Measurements from ENCODE around the gene APBB2.
A peak's percentile ranks its signal among the peaks of the same experiment; 100 is the strongest.

Gene APBB2

GRCh38 chr4:41256740-41257256 lies 42.5 kb upstream of the APBB2 start, which contains the start of gene UCHL1:
Gene UCHL1 (plus strand): TSS chr4:41256928. CDS start chr4:41256977, 49 bp downstream.
- peak within 1 kb of the TSS; percentile 82 for H3K4me3 ChIP-seq (ENCODE audit: low read length)
- TF ChIP-seq, protein P1, sequence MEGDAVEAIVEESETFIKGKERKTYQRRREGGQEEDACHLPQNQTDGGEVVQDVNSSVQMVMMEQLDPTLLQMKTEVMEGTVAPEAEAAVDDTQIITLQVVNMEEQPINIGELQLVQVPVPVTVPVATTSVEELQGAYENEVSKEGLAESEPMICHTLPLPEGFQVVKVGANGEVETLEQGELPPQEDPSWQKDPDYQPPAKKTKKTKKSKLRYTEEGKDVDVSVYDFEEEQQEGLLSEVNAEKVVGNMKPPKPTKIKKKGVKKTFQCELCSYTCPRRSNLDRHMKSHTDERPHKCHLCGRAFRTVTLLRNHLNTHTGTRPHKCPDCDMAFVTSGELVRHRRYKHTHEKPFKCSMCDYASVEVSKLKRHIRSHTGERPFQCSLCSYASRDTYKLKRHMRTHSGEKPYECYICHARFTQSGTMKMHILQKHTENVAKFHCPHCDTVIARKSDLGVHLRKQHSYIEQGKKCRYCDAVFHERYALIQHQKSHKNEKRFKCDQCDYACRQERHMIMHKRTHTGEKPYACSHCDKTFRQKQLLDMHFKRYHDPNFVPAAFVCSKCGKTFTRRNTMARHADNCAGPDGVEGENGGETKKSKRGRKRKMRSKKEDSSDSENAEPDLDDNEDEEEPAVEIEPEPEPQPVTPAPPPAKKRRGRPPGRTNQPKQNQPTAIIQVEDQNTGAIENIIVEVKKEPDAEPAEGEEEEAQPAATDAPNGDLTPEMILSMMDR (conservative IDR thresholded peaks at IDR 0.05; ENCODE audit: low read depth, low read length): no peak
- peak; percentile 82 for DNase-seq (ENCODE audit: low read depth)

DNA sequence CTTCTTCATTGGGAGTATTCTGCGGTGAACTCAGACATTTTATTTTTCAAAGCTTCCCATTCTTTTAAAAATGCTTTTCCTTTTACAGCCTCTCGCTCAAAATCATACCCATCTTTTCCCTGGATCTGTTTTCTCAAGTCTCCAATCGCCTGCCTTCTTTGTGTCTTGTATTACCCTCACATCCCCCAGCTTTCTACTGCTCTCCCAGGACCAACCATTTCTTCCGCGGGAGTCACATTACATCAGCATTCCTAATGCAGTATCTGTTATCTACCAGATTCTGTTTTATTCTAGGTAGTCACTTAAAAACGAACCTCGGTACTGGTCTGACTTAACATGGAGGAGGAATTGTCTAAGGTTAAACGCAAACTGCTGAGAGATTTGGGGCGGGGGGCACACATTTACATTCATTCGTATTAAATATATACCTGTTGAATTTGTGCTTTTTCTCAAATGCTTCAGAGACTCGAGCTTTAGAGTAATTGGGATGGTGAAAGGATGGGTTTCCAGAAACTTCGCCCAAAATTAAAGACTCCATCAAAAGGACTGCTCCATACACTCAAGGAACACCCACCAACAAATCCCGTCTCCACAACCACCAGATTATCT lies 41.9 kb upstream of the APBB2 start:
- TF ChIP-seq, protein P1 (conservative IDR thresholded peaks at IDR 0.05; ENCODE audit: low read depth, low read length): no peak
- H3K4me3 ChIP-seq (ENCODE audit: low read length): peak overlapping the region; percentile 82
- DNase-seq (ENCODE audit: low read depth): no peak

- TF ChIP-seq, protein P1 (conservative IDR thresholded peaks at IDR 0.05; ENCODE audit: low read depth, low read length): no peak
- no peak overlapping the region for H3K4me3 ChIP-seq (ENCODE audit: low read length)
- no peak for DNase-seq (ENCODE audit: low read depth)
These were observed 31.6 kb upstream of the APBB2 start for GRCh38 chr4:41245983-41246382.

- no peak overlapping the region for H3K4me3 ChIP-seq (ENCODE audit: low read length)
- TF ChIP-seq, protein P1 (conservative IDR thresholded peaks at IDR 0.05; ENCODE audit: low read depth, low read length): no peak
- no peak for DNase-seq (ENCODE audit: low read depth)
These were observed 27.6 kb upstream of the APBB2 start for GRCh38 chr4:41241919-41242318.

GRCh38 chr4:41236508-41236907 lies 22.2 kb upstream of the APBB2 start:
- no peak overlapping the region for H3K4me3 ChIP-seq (ENCODE audit: low read length)
- TF ChIP-seq, protein P1 (conservative IDR thresholded peaks at IDR 0.05; ENCODE audit: low read depth, low read length): no peak
- no peak for DNase-seq (ENCODE audit: low read depth)

DNA sequence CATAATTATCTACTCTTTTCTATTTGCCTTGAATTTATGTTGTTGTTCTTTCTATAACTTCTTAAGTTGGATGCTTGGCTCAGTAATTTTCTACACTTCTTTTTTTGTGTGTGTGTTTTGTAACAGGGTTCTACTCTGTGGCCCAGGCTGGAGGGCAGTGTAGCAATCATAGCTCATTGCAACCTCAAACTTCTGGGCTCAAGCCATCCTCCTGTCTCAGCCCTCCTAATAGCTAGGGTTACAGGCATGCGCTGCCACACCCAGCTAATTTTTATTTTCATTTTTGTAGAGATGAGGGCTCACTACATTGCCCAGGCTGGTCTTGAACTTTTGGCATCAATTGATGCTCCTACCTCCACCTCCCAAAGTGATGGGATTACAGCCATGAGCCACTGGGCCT lies 21.7 kb upstream of the APBB2 start:
- TF ChIP-seq, protein P1 (conservative IDR thresholded peaks at IDR 0.05; ENCODE audit: low read depth, low read length): no peak
- DNase-seq (ENCODE audit: low read depth): no peak
- no peak overlapping the region for H3K4me3 ChIP-seq (ENCODE audit: low read length)

DNA sequence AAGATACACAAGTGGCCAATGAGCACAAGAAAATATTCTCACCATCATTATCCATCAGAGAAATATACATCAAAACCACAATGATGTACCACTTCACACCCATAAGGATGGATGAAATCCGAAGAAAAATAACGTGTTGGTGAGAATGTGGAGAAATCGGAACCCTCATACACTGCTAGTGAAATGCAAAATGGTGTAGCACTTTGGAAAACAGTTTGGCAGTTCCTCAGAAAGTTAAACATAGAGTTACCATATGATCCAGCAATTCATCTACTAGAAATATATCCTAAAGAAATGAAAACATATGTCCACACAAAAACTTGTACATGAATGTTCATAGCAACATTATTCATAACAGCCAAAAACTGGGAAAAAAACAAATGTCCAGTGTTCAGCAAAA lies 18.5 kb upstream of the APBB2 start:
- no peak overlapping the region for H3K4me3 ChIP-seq (ENCODE audit: low read length)
- TF ChIP-seq, protein P1 (conservative IDR thresholded peaks at IDR 0.05; ENCODE audit: low read depth, low read length): no peak
- DNase-seq (ENCODE audit: low read depth): no peak

Data from retinal pigment epithelial cell (primary cell).